Omental fat pad (tissue), 4 donors: ENCODE measurements around the gene MYBPC2. TPM values are rescaled to one million over a fixed set of nuclear protein-coding genes. Genes with fewer than 3 reads are reported as not detected.

Experiments
- ATAC-seq: fragments of 150-250 bp; one replicate; pipeline ENCODE4 v1.9.1; 2016; ENCODE audit warnings: mild to moderate bottlenecking, moderate library complexity; ENCODE audit not compliant: low FRiP score
- DNase-seq: peaks from one replicate; pipeline ENCODE4 v3.0.0-alpha.2; 2019; ENCODE audit warnings: low spot score
- total RNA-seq, 4 donors: library from RNA; depleted of rRNA; stranded (reverse); fragments of >200 nt; gene quantifications; one replicate each; pipeline ENCODE4 v1.1.0, GENCODE V29; 2016
- TF ChIP-seq, protein P1 (sequence below), 3 donors: fragments of 450-650 bp; IDR thresholded peaks; one replicate each; pipeline ENCODE4 v1.5.1; 2016 to 2017; ENCODE audit warnings: antibody characterized with exemption in 3 of 3, mild to moderate bottlenecking in 3 of 3, moderate library complexity in 2 of 3

Gene MYBPC2
- total RNA-seq, 4 donors from 2014 or later: 0.09 to 0.12 TPM; not detected in 2

GRCh38 chr19:50422397-50423278 is 10.1 kb upstream of the MYBPC2 start:
- TF ChIP-seq, protein P1, sequence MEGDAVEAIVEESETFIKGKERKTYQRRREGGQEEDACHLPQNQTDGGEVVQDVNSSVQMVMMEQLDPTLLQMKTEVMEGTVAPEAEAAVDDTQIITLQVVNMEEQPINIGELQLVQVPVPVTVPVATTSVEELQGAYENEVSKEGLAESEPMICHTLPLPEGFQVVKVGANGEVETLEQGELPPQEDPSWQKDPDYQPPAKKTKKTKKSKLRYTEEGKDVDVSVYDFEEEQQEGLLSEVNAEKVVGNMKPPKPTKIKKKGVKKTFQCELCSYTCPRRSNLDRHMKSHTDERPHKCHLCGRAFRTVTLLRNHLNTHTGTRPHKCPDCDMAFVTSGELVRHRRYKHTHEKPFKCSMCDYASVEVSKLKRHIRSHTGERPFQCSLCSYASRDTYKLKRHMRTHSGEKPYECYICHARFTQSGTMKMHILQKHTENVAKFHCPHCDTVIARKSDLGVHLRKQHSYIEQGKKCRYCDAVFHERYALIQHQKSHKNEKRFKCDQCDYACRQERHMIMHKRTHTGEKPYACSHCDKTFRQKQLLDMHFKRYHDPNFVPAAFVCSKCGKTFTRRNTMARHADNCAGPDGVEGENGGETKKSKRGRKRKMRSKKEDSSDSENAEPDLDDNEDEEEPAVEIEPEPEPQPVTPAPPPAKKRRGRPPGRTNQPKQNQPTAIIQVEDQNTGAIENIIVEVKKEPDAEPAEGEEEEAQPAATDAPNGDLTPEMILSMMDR (IDR thresholded peaks at IDR 0.05): no peak

GRCh38 chr19:50423279-50424113 is 9.2 kb upstream of the MYBPC2 start:
- TF ChIP-seq, protein P1 (IDR thresholded peaks at IDR 0.05): no peak
- no peak for ATAC-seq

More at GRCh38 chr19:50422397-50423278, 10.1 kb upstream of the MYBPC2 start:
- DNase-seq (no peak), ATAC-seq (no peak)

DNA sequence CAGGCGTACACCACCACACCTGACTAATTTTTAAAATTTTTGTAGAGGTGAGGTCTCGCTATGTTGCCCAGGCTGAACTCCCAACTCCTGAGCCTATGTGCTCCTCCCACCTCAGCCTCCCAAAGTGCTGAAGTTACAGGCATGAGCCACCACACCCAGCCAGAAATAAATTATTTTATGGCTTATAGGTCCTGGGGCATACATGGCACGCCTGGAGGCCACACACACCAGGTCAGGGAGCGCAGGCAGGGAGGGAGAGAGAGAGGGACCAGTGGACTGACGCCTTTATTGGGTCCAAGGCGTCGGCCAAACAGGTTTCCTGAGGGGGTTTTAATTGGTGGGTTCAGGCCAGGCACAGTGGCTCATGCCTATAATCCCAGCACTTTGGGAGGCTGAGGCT is 7.1 kb upstream of the MYBPC2 start:
- TF ChIP-seq, protein P1 (IDR thresholded peaks at IDR 0.05): no peak

More at GRCh38 chr19:50423279-50424113, 9.2 kb upstream of the MYBPC2 start:
- no peak for DNase-seq

DNA sequence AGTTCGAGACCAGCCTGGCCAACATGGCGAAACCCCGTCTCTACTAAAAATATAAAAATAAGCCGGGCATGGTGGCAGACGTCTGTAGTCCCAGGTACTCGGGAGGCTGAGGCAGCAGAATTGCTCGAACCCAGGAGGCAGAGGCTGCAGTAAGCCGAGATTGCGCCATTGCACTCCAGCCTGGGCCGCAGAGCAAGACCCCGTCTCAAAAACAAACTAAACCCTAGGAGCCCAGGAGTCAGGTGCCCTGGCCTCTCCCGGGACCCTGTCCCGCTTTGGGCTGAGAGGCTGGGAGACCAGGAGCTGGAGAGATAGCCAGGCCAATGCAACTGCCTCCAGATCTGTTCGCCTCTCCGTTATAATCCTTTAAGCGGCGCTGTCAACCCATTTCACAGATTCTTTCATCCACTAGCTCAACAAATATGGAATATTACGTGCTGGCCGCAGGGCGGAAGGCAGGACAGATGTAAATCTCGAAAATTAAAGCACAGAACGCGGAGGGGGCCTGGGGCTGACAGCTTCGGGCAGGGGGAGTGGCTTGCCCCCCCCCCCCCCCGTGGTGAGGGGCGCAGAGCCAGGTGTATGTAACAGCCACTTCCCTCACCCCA is 5.3 kb upstream of the MYBPC2 start:
- no peak for DNase-seq
- no peak for ATAC-seq
- TF ChIP-seq, protein P1 (IDR thresholded peaks at IDR 0.05): no peak

More for the DNA sequence above, 7.1 kb upstream of the MYBPC2 start:
- DNase-seq: no peak
- ATAC-seq: no peak

GRCh38 chr19:50427997-50428425 is 4.7 kb upstream of the MYBPC2 start:
- peak; percentile 17 for ATAC-seq
- DNase-seq: peak; percentile 44

More at GRCh38 chr19:50427997-50428425, 4.7 kb upstream of the MYBPC2 start:
- TF ChIP-seq, protein P1 (IDR thresholded peaks at IDR 0.05): no peak
